Activated CD8-positive, alpha-beta memory T cell treated with anti-CD3 and anti-CD28 coated beads, Interleukin-2, amount 50 U/mL, for 24 hours (primary cell): Measurements from ENCODE around the gene SUSD6.
"Not testable (repeated sequence)": the region's sequence is repeated elsewhere in the genome, so short reads cannot be mapped to it uniquely, and the experiment has no call there.

Experiments used
- DNase-seq: peaks from one replicate; pipeline ENCODE4 v3.0.0-alpha.2; 2020; ENCODE audit errors: extremely low read depth

SUSD6 gene

DNA sequence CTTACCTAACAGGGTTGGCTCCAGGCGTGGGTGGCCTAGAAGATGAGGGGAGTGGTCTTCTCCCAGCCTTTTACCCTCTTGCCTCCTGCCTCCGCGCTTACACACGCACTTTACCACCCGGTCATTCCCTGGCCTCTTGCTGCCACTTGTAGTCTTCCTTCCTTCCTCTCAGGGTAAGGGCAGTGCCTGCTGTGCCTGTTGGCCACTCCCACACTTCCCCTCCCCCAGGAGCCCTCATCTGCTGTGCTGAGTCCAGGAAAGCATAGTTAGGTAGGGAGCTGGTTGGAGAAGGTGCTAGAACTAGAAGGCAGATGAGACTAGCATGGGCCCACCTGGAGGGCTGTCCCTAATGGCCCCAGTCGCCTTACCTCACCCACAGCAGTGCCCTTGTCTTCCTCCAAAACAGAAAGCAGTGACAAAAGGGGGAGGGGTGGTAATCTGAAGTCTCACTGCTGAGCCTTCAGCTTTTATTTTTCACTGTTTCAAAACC is 101.2 kb downstream of the SUSD6 start:
- DNase-seq: no peak

DNA sequence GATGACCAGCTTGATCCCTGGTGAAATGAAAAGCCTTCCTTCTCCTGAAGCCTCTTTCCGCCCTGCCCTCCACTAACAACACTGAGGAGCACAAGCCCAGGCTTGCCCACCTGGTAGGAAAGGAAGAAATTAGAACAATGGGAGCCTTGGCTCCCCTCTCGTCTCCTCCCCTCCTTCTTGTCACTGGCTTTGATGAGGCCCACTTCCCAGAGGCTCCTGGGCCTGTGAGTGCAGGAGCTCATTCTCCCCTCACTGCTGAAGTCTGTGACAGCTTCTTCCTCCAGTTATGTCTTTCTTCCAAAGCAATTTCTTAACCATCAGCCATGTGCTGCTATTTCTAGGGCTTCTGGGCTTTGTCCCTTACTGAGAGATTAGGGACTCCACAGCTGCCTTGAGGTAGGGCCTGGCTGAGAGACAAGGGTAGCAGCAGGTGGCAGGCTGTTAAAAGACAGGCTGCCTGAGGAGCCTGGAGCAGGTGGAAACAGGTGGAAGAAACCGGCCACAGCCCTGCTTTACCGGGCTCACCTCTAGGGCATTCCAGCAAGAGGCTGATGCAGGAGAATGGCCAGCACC is 101.9 kb downstream of the SUSD6 start:
- DNase-seq: no peak

DNA sequence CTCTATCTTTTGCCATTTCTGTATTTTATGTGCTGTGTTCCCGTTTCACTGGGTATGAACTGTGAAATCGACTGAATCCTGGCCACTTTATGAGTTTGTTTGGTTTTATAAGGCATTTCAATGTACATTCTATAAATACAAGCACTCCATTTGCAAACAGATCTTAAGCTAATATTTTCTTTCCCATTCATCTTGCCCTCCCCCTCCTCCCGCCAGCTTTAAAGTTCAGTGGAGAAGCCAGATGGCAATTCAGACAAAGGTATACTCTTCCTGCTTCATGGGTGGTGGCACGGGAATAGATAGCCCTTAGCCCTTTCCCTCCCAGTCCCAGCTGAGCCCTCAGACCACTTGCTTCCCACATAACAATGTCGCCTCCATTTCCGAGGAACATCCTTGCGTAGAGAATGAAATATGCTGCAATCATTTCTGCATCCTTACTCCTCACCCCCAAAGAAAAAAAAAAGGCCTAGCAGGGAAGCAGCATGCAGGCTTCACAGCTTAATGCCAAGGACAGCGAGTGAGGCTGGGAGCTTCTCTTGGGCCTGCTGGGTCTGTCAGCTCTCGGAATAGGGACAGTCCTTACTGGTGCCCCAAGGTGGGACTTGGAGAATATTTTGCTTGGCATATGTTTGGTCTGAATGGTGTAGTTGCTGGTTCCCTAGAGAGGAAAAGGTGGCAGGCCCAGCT is 102.7 kb downstream of the SUSD6 start:
- no peak for DNase-seq

DNA sequence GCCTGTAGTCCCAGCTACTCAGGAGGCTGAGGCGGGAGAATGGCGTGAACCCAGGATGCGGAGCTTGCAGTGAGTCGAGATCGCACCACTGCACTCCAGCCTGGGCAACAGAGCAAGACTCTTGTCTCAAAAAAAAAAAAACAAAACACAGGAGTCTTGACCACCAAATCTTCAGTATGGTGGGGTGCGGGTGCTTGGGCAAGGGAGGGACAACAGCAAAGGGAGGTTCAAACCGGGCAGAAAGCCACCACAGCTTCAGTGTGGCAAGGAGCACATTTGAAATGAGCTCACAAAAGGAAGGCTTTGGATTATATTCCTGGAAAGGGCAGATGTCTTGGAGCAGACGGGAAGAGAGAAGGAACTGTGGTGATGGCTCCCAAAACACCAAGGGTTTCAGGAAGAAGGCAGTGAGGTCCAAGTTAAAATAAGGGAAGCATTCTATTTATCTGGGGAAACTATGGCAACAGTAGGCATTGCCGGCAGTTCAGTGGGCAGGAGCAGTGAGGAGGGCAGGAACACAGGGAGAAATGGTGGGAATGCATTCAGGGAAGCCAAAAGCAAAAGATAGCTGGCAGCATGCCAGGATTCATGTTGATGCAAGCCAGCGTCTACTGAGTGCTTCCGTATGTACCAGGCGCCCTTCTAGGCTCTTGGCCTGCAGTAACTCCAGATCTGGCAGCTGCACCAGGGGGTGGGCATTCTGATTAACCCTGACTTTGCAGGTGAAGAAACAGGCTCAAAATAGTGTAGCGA is 104.5 kb downstream of the SUSD6 start:
- no peak for DNase-seq

DNA sequence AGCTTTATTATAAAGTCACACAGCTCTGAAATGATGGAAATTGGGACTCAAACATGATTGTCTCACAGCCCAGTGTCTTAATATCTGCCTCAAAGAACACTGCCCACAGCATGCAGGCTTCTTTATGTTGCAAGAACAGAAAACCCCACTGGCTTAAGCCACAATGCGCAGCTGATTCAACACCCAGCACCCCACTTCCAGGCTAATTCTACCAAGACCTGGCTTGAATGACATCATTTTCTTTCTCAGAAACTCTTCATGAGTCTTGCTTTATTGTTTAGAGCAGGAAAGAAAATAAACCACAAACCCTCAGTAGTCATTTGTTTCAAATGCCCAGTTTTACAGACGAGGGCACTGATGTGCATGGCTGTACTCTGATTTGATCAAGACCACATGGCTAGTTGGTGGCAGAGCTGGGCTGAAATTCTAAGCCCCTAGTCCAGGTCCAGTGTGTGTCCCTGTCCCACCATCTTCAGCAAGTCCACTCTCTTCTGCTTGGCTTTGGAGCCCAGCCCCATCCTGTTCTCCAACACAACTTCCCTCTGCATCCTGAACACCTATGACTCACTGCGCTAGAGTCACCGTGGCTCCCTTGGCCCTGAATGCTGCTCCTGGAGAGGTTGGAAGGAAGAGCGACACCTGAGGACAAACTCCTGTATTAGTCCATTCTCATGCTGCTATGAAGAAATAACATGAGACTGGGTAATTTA is 105.2 kb downstream of the SUSD6 start:
- no peak for DNase-seq

DNA sequence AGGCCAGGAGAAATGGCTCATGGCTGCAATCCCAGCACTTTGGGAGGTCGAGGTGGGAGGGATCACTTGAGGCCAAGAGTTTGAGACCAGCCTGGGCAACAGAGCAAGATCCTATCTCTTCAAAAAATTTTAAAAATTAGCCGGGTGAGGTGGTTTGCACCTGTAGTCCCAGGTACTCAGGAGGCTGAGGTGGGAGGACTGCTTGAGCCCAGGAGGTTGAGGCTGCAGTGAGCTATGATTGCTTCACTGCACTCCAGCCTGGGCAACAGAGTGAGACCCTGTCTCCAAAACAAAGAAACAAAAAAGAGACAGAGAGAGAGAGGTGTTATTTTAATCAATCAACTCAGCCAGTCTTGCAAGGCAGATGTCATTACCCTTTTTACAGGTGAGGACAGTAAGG is 107.2 kb downstream of the SUSD6 start:
- DNase-seq: not testable (repeated sequence)

DNA sequence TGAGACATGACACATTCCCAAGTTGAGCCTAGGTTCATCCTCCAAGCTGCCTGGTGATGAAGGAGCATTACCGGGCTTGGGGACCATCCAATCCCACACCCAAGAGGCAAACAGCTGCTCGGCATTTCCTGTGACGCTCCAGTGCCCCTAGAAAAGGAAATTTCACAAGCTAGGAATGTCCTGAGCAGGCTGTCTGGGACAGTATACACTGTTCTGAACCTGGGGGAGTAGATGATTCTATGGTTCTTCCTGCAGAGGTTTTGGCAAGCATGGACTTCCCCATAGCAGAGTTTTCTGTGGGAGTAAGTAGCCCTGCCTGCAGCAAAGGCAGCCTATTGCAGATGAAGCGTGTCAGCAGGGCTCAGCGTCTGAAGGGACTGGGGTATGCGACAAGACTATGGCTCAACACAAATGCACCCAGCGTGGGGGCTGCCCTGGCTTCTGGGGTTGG is 108.1 kb downstream of the SUSD6 start:
- DNase-seq: no peak

DNA sequence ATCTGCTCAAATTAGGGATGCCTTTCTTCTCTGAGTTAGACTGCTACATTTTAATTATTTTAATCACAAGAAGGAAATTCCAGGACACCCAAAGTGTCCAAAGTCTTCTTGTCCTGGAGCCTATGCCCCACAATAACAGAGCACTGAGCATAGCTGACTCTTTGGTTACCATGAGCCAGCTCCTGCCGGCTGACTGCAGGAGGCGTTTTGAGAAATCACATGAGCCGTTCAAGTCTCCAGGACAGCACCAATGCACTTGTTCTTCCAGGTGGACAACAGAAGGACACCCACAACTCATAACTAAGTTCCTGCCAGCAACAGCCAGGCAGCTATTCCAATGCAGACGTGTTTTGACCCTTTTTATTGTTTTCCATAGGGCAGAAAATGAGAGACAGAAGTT is 109.5 kb downstream of the SUSD6 start:
- DNase-seq: no peak

DNA sequence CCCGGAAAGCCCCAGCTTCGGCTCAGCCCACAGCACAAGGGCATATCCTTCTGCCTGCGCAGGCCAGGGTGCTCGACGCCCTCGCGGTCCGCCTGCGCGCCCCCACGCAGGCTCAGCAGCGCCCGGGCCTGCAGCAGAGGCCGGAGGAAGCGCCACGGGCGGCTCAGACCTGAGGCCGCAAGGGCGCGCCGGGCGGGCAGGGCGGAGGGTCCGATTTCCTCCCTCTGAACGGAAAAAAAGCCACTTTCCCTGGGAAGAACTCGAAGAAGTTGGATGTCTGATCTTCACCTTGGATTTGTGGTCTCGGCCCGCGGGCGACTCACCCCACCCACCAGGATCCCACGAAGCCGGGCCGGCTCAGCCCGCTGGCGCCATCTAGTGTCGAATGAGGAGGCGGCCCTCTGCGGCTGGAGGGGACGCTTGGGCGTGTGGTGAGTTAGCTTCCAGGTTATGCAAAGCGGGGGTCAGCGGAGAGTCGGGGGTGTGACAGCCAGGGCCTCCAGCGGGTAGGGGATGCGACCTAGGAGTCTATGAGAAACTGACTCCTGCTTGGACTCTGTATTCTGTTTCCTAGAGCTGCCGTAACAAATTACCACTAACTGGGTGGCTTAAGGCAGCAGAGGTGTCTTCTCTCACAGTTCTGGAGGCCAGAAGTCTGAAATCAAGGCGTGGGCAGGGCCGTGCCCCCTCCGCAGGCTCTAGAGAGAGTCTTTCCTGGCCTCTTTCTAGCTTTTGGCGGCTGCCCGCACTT is 115.5 kb downstream of the SUSD6 start:
- DNase-seq: peak; percentile 56

DNA sequence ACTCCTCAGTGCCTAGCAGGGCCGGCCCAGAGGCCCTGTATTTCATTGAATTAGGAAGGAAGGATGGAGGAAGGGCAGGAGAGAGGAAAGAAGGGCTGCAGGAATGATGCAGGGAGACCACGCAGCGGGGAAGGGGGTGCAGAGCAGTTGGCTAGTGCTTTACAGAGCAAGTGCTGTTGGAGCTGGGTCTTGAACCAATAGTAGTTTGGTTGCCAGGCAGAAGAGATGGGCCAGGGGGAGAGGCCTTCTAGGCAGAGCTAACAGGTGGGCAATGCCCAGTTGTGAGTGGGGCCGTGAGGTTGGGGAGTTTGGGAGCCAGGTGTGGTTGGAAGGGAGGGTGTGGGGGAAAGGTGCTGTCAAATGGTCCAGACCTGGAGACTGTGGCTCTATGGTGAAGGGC is 116.5 kb downstream of the SUSD6 start:
- DNase-seq: no peak

DNA sequence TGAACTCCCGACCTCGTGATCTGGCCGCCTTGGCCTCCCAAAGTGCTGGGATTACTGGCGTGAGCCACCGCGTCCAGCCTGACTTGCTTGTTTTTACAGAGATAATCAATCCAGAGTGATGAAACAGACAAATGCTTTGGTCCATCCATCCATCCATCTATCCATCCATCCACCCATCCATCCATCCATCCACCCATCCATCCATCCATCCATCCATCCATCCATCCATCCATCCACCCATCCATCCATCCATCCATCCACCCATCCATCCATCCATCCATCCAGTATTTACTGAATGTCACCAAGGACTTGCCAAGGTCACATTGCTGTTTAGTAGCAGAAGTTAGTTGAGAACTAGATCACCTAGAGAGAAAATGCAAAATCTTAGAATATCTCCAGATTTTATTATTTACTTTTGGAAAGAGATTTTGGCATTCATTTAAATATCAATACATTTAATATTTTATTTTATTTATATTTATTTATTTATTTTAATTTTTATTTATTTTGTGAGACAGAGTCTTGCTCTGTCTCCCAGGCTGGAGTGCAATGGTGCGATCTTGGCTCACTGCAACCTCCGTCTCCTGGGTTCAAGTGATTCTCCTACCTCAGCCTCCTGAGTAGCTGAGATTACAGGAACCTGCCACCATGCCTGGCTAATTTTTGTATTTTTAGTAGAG is 120.7 kb downstream of the SUSD6 start:
- DNase-seq: not testable (repeated sequence)

DNA sequence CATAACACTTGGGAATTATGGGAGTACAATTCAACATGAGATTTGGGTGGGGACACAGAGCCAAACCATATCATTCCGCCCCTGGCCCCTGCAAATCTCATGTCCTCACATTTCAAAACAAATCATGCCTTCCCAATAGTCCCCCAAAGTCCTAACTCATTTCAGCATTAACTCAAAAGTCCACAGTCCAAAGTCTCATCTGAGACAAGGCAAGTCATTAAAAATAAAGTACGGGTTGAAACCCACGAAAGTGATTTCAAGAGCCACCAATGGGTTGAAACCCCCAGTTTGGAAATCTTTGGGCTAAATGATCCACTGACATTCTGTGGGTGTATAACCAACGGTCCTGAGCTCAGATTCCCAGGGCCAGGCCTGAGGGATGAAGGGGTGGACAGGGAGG is 125.0 kb downstream of the SUSD6 start:
- not testable (repeated sequence) for DNase-seq

DNA sequence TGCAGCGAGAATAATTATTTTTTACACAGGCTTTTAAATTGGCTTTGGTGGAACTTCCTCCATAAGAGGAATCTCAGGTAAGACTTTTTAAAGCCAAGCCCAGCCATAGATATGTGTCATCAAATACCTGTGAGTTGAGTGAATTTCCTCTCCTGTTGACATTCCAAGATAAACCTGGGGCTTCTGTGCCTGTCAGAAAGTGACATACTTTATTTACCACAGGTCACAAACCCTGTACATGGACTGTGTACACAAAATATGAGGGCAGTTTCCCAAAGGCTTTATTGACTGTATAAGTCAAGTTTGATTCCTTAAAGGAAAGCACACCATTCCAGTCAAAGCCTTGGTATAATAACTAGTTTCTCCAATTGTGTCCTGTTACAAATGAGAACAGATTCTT is 129.7 kb downstream of the SUSD6 start:
- no peak for DNase-seq

DNA sequence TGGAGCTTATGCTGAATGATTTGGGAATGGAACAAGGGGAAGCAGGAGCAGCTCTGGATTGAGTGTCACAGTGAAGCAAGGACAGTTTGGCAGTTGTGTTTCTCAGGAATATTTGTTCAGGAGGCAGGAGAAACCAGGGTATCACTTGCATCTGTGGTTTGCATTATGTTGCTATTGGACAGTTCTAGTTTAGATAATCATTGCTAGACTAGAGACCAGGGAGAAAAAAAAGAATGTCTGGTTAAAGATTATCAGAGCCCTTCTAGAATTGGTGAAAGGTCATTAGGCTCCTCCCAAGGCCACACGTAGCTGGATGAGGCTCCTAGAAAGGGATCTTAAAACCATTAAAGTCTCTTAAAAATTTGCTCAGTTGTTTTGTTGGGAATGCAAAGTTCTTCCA is 138.6 kb downstream of the SUSD6 start:
- no peak for DNase-seq

DNA sequence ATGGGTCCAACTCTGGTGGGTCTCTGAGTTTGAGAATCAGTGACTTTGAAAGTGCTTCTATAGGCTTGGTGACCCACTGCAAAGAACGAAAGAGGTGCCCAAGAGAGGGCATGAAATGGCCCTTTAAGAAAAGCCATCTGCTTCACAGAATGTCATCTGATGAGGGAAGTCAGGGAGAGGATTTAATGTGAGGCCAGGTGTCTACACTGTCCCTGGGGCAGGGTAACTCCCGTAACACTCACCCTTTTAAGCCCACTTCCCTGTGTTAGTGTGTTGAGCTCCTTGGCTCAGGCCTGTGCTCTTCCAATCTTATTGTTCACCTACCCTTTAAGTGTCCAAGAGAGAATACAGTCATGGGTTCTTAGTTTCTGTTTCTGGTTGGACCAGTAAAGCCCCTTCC is 139.1 kb downstream of the SUSD6 start:
- no peak for DNase-seq

DNA sequence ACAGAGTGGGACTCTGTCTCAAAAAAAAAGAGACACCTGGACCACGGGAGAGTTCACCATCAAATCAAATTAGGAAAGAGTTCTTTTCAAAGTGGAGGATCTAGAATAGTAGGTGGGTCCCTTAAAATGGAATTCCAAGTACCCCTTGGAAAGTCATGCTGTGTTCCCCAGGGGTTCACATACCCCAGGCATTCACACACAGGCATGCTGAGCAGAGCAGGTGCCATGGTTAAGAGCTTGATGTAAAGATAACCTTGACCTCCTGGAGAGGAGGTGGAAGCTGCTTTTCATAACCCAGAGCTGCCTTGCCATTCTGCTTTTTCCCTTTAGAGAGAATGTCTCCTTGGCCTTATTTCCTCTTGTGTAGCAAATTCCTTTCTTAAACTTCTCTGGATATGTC is 141.4 kb downstream of the SUSD6 start:
- DNase-seq: no peak

DNA sequence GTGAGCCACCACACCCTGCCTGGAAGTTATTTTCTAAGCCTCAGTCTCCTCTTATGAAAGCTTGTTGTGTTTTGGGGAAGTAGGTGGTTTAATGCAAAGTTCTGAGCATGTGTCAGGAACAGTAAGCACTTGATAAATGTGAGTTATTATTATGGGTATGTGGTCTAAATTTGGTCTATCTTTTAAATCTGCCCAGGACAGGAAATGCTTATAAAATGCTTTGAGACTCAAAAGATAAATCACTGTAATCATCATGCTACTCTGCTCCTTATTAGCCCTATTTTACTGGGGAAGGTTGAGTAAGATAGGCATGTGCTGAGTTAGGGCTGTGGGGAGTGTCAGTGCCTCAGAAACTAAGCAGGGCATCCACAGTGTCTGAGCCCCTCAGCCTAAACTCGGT is 142.5 kb downstream of the SUSD6 start:
- no peak for DNase-seq

DNA sequence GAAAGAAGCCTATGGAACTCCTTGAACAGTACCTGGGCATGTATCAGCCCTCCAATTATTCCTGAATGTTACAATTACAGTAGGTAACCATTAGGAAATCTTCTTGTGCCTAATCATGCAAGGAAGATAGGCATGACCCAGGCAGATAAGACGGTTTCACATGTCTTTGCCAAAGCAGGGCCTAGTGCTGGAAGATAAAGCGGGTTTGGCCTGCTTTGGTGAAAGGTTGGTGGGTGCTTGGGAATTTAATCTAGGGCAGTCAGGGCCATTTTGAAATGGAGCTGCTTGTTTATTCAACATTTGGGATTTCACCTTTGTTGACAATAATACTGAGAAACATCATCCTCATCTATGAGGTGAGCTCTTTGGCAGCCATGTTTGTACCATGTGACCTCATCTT is 143.1 kb downstream of the SUSD6 start:
- DNase-seq: no peak

DNA sequence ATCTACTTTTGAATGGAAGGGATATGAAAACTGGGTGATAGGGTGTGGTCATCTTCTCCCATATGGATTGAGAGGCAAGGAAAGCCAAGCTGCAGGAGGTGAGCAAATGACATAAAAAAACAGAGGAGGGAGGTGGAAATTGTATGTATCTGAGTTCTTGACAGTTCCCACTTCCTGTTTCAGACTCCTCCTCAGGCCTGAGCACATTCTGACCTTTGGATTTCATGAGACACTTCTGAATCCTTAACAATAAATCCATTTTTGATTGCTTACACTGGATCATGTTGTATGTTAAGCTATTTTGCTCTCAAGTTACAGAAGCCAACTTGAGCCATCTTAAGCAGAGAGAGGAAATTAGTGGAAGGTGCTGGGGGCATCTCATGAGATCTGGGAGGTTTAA is 143.9 kb downstream of the SUSD6 start:
- DNase-seq: no peak

DNA sequence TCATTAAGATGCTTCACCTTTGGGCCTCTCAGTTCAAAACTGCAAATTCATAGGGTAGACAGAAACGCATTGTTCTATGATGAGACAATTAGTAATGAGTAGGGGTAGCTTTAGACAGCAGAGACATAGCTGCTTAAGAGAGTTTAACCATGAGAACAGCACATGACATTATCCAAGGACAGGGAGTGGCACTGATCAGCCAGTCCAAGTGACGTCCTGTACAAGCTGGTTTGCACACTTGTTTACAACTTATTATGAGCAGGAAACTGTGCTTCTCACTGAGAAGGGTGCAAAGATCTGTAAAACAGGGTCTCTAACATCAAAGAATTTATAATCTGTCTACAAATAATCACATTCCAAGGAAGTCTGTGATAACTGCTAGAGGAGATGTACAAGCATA is 144.4 kb downstream of the SUSD6 start:
- DNase-seq: no peak

DNA sequence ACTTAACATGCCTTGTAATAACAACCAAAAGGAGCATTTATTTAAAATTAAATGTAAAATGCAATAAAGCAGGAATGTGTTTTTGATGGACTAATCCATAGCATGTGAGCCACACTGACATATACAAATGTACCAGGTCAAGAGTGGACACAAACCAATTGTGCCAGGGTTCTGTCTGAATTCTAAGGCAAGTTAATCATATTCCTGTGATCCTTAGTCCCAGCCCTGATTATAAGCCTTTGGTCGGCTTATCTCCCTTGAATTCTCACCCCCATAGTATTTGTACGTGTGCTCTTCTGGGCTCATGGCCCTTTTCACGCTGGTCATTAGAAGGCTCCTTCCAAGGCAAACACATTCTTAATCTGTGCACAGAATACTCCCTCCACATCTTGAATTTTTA is 144.9 kb downstream of the SUSD6 start:
- DNase-seq: no peak
